ENCODE measurements around the gene TRIM62.

DNA sequence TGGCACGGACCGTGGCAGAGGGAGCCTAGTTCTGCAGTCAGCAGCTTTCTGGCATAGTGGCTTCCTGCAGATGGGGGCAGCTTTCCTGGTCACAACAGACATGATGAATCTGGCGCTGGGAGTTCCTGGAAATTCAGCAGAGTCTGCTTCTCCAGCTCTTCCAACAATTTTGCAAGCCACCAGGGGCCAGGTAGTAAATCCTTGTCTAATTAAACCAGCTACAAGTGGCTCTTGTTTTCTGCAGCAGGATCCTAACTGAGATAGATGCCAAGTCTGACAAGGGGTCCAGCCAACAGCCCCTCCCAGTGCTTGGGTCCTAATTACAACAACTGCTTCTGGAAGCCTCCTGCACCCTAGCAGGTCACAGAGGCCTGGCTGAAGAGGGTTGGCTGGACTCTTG lies 35.8 kb downstream of the TRIM62 start:
- TF ChIP-seq CTCF (IDR thresholded peaks at IDR 0.05): no peak
- TF ChIP-seq POLR2A (IDR thresholded peaks at IDR 0.05): no peak

Data from testis (tissue), 2 donors.